Caki2 (cell line): Measurements from ENCODE around the gene ALKBH3. TPM values are rescaled to one million over a fixed set of nuclear protein-coding genes. Genes with fewer than 3 reads are reported as not detected.

Experiments used
- DNase-seq: peaks from one replicate; pipeline ENCODE4 v3.0.0-alpha.2; 2015; ENCODE audit warnings: low read depth
- in situ Hi-C: cut with HindIII; loops from 2 replicates; pipeline ENCODE4 v1.10.0; 2016; ENCODE audit warnings: low sequenced_read_pairs, low pct_unique_long_range_greater_than_20kb, mixed read lengths
- total RNA-seq: library from RNA; depleted of rRNA; stranded (reverse); fragments of >200 nt; shearing (Covaris generic); gene quantifications from 2 replicates; pipeline ENCODE4 v1.2.3, GENCODE V29; 2014; ENCODE audit warnings: low replicate concordance

ALKBH3 gene
- total RNA-seq, 1 experiment from 2014 or later: 43.1 TPM

DNA sequence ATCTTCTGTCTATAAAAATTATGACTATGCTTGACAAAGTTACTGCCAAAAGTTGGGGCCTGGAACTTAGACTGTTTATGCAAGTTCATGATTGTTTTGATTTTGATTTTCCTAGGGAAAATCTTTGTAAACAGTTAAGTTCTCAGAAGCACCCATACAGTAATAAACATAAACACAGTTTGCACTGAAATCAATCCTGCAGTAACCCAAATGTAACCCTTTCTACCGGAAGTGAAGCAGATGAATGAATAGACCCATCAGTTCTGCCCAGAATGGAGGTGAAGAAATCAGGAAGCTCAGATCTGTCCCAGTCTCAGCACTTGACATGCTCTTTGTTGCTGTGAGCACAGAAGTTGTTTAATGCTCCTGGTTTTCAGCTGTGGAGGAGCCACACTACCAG is 37.2 kb downstream of the ALKBH3 start:
- in situ Hi-C loops: no loop called here
- DNase-seq: no peak

GRCh38 chr11:43918662-43919061 is 38.0 kb downstream of the ALKBH3 start:
- in situ Hi-C loops: no loop called here
- no peak for DNase-seq

- in situ Hi-C loops: no loop called here
- DNase-seq: no peak
Observed at GRCh38 chr11:43919852-43920597, 39.4 kb downstream of the ALKBH3 start.

DNA sequence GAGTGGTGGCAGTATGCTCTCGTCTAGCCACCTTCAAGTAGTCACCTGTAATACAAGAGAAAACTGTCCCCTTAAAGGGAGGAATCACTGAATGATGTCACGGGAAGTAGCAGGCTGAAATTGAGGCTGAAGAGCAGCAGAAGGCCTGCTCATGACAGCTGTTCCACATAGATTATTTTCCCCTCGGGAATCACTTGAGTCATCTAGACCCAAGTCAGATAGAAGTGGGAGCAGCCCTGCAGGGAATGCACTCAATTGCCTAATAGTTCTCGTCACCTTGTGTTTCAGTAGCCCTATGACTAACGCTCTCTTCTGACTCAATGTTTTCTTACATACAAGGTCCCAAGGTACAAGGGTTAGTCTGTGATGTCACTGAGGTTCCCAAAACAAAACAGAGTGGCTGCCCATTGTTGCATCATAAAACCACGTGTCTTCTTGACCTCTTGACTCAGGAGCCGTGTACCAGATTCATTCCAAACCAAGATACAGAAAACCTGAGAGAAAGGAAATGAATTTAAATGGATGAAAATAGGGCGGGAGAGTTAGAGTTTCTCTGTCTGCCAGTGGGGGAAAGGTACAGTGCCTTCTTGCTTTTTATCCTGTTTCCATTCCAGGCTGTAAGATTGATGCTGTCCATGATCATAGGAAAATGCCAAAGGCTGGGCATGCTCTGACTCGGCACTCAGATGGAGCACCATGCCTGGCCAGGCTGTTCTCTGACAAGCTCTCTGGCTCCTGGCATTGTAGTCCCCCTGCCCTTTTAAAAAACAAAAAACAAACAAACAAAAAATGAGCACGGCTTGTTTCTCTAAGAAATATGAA is 40.2 kb downstream of the ALKBH3 start:
- in situ Hi-C loops: no loop called here
- DNase-seq: peak; percentile 95

- DNase-seq: no peak
- in situ Hi-C loops: no loop called here
Observed at GRCh38 chr11:43921561-43922294, 41.1 kb downstream of the ALKBH3 start.

DNA sequence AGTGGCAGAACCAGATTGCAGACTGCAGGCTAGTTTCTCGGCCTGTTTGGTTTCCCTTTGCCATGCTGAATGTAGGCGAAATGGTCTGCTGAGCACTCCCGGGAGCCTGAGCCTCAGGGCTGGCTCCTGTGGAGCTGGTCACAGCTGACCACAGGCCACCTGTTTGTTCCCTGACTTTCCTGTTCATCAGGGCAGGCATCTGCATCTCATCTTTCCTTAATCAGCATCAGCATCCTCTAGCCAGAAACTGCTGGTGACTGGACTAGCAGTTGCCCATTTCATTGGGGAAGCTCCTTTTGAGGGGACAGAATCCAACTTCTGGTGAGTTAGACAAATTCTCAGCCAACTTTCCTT is 41.6 kb downstream of the ALKBH3 start:
- in situ Hi-C loops: no loop called here
- no peak for DNase-seq

DNA sequence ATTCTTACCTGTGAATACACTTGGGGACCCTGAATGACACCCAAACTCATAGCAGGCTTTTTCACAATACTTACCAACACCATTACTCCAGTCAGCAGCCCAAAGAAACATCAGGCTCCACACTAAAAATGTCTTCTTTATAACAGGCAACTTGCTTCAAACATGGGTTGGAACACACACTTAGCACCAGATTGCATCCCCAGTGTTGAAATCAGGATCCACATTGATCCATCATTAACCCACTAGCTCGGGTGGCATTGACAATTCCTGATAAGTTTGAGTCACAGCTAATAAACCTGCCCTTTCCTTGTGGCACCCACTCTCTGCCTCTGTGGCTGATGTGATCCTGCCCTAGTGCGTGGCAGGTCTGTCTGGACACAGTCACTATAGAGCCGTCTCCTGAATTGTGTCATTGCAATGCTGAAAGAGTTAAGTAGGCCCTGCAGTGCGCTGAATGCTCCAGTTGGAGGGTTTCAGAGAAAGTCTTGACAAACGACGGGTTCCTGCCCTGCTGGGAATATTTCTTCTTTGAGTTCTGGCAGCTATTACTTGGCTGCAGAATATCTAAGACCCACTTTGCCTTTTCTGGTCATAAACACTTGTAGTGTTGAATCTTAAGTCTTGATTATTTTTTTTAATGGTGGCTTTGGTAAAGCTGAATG is 42.2 kb downstream of the ALKBH3 start:
- no peak for DNase-seq
- in situ Hi-C loops: no loop called here

DNA sequence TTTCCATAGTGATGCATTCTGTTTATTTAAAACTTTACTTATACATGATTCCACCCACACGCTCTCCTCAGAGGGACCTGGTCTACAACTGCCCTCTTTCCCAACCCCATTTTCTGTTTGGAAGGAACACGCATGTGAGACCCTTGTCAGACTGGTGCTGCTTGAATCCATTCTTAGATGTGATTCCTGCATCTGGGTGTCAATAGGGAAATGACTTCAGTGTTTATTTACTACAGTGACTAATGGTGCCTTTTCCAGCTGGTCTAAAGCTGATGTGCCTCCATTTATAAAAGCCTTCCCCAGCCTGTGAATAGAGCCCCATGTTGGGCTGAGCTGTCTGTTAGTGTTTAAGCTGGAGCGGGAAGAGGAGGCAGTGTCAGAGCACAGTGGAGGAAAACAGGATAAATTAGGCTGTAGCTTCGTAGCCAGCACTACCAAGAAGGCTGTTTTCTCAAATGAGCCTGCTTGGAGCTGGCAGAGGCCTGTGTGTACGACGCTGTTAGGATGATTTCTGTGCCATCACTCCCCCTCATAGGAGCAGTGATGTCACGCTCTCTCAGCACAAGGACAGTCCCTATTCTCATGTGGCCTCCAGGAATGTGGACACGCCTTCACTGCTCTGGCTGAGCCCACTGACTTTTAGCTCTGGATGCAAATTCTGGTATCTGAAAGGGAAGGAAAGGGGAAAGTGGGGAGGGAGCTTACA is 42.9 kb downstream of the ALKBH3 start:
- no peak for DNase-seq
- in situ Hi-C loops: no loop called here

- in situ Hi-C loops: no loop called here
- DNase-seq: no peak
Observed at GRCh38 chr11:43924112-43924855, 43.7 kb downstream of the ALKBH3 start.

GRCh38 chr11:43925063-43925931 is 44.7 kb downstream of the ALKBH3 start:
- in situ Hi-C loops: no loop called here
- DNase-seq: no peak

- no peak for DNase-seq
- in situ Hi-C loops: no loop called here
Observed at GRCh38 chr11:43925932-43926505, 45.4 kb downstream of the ALKBH3 start.

- no peak for DNase-seq
- in situ Hi-C loops: no loop called here
Observed at GRCh38 chr11:43927070-43927469, 46.4 kb downstream of the ALKBH3 start.

DNA sequence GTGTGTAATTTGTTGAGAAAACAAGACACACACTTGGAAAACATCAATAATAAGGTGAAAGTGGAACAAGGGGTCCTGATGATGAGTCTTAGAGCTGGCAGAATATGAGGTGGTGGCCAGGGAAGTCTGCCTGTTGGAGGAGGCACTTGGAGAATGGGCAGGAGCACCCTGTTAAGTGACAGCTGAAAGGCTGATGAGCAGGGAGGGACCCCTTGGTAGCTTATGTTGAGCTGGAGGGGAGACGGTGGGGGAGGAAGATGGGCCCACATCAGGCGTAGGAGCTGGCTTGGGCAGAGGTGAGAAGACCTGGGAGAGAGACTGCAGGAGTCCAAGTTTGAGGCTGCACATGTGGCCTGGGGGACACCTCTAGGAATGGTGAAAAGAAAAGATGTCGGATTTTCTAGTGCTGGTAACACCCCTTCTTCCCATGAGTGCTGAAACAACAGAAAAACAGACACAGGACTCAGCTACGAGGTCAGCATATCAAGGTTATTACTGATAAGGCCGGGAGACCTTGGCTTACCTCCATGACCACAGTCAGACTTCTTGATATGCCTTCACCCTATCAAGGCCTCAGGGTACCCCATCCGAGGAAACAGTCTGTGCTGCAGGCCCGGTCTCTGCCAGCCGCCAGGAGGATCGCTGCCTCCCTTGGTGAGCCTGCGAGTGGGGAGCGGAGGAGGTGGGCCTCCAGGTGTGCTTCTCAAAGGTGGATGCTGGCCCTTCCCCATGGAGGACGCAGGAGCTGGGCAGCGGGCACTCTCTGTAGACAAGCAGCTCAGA is 47.5 kb downstream of the ALKBH3 start:
- in situ Hi-C loops: no loop called here
- no peak for DNase-seq

GRCh38 chr11:43928721-43929120 is 48.1 kb downstream of the ALKBH3 start:
- in situ Hi-C loops: no loop called here

DNA sequence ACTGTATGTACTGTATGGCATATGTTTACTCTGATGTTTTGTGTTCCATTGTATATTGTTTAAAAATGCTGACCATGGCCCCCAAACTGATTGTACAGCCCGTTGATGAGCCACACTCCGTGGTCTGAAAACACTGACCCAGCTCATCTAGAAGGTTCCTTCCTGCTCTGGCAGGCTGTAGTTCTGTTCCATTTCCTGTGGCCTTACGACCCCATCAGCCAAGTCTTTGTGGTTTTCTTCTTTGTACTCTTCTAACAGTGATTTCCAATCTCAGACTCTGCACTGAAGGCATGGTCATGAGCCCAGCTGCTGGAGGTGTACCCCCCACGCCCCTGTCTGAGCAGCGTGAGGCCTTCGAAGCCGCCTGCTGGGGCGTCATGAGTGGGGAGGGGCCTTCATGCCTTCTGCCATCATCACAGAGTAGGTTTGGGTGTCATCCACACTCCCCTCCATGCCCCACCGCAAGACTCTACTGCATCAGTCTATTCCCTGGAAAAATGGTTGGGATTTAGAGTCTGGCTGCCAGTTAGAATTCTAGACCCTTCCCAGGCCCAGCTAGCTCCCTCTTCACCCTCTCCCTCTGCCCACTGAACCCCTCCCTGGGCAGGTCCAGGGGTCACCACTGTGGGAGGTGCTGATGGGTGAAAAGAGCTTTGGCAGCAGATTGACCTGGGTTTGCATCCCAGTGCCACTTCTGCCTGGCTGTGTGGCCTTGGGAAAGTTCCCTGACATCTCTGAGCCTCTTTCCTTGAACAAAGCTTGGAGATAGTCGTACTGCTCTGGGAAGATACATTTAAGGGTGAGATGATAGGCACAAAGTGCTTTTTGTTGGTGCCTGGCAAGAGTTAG is 50.5 kb downstream of the ALKBH3 start:
- DNase-seq: no peak
- in situ Hi-C loops: no loop called here

More at GRCh38 chr11:43928721-43929120, 48.1 kb downstream of the ALKBH3 start:
- DNase-seq: no peak
